NOMO-1 treated with dmso at 0.1 percent for 144 hours (cell line): ENCODE data around the gene SH3GL1.
A peak's percentile ranks its signal among the peaks of the same experiment; 100 is the strongest.

Experiments used
- DNase-seq: peaks from one replicate; lab custom pipeline; 2025; ENCODE audit not compliant: unreplicated experiment; lab: John Stamatoyannopoulos, UW

The SH3GL1 gene

GRCh38 chr19:4376671-4376990, 23.7 kb downstream of the SH3GL1 start:
- DNase-seq, result no peak

DNA sequence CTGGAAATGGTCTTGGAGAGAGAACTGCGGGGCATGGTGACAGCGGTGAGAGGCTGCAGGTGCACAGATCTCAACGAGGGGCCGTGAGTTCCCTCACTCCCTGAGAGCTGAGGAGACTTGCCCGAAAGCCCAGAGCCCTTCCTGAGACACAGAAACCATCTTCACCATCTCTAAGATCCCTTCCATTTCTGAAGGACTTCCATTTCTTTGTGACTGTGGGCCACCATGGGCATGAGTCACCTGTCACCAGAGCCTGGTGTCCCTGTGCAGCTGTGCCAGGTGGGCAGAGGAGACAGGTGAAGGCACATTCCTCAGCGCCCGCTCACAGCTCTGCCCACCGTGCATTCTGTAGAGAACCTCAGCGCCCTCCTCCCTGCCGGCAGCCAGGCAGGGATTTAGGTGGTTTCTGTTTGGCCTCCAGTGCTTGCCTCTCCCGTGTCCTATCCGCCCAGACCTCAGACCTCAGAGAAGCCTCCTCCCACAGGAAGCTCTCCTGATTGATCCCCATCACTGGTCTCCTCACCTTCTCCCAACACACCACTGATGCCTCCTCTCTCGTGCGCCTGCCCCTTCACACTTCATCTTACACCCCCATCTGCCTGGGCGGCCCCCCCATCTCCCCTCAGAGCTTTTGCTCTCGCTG, 24.2 kb downstream of the SH3GL1 start:
- no peak for DNase-seq

DNA sequence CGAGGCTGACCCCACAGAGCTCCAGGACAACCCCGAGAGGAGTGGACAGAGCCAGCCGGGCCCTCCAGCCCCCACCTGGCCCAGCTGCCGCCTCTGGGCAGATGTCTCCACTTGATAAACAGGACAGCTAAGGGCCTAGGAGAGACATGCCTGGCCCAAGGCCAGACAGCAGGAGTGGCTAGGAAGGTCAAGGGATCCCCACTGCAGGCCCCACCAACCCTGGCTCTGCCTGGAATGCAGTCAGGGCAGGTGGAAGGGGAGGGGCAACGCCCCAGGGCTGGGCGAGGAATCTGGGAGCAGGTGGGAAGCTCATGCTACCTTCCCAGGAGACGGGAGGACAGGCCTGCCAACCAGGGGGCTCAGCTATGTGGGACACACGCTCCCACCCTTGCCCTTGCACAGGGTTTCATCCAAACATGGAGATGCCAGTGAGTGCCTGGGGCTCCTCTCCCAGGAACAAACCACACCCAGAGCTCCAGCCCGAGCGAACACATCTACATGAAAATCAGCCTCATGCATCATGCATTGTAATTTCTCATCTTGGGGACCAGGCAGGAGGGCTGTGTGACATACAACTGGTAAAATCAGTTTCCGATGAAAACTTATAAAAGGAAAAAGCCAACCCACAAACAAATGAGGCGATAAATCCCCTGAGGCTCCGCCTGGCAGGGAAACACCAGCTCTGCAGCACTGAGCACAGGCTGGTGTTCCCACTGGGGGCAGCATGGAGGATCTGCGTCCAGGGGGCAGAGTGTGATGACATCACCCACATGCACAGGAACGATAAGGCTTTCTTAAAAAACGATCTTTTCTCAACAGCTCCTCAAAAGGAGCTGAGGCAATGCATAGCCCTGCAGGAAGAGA, 25.0 kb downstream of the SH3GL1 start:
- peak; percentile 54 for DNase-seq

DNA sequence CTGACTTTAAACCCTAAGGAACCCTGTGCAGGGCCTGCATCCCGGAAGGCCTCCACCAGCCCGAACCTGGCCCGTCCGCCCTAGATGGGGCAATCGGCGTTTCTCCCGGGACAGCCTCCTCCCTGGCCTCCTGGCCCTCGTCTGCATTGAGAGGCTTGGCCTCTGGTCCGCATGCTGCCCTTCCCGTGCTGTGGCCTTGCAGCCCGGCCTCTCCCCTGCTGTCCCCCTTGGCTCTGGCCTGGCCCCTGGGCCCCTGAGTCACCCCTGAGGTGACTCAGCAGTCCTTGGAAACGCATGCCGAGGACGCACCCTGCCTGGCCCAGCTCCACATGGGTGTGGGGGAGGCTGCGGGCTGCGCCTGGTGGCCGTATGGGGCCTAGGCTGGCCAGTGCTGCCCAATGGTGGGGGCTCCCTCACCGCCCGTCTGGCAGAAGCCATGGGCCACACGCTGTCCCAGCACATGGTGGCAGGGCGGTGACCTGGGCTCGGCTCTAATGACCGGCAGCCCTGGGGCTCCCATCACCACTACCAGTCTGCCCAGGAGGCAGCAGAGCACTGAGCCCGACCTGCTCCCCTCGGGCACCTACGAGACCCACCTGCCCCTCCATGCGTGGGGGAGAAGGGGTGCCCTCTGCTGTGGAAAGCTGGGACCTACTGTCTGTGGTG, 25.7 kb downstream of the SH3GL1 start:
- no peak for DNase-seq

DNA sequence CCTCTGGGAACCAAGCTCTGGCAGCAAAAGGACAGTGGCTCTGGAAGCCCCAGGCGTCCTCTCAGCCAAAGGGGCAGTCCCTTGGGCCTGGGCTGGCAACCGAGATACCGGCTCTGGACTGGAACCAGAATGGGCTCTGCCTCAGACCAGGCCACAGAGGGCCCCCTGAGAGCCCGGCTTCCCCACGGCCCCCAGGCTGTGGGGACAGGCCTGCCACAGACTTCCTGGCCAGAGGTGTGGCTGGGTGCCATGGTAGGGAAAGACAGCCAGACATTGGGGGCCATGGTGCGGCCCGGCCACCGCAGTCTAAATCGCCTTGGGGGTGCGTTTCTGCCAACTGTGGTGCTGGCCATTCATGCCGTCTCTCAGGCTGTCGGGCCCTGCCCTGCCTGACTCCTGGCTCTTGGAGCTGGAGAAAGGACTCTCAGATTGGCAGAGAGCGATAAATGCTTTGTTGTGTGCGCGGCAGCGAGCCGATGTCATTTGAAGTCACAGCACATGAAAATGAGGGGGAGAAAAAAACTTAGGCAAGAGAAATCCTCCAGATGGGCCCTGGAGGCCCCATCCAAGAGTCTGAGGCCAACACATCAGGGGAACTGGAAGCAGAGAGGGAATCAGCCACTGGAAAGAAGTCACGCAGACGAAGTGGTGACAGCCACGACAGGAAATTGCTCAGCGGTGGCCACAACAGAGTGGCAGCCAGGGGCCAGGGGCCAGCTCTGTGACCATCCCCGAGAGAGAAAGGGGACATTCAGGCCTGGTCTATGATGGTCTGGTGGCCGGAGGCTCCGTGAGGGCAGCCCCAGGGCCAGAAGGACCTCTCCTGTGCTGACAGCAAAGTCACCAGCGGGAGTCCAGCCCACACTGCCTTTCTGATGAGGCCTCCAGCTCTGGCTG, 26.5 kb downstream of the SH3GL1 start:
- no peak for DNase-seq

- no peak for DNase-seq
Measured at GRCh38 chr19:4373013-4373367, 27.4 kb downstream of the SH3GL1 start.

DNA sequence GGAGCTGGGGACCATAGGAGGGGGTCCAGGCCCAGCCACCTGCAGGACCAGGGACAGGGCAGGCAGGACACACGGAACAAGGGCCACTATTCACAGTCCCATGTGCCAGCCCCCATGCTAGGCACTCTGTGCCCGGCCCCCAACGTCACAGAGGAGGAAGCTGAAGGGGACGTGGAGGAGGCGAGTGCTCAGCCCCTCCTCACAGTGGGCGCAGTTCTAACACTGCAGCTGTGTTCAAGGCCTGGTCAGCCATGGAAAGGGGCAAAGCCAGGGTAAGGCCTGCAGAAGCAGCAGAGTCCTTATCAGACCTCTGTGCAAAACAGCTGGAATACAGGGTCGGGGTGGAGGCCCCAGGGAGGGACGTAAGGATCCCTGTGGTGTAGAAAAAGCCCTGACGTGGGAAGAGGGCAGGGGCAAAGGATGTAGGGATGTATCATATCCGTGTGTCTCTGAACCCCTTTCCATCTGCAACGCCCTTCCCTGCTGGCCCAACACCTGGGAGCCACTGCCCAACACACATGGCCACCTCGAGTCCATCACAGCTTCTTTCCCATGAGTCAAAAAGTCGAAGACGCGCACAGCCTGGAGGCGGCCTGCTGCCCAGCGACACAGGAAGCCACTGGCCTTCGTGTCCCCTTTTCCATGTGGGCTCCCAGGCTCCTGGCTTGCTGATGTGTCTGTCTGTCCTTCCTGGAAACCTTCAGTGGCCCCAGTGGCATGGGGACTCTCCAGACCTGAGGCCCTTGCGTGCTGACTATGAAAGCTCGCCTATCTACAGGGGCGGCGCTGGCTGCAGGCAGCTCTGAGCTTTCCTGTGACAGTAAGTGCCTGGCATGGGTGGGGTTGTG, 28.0 kb downstream of the SH3GL1 start:
- DNase-seq, result no peak

GRCh38 chr19:4371247-4372164, 28.8 kb downstream of the SH3GL1 start:
- DNase-seq, result no peak

GRCh38 chr19:4370418-4371041, 29.8 kb downstream of the SH3GL1 start:
- no peak for DNase-seq

DNA sequence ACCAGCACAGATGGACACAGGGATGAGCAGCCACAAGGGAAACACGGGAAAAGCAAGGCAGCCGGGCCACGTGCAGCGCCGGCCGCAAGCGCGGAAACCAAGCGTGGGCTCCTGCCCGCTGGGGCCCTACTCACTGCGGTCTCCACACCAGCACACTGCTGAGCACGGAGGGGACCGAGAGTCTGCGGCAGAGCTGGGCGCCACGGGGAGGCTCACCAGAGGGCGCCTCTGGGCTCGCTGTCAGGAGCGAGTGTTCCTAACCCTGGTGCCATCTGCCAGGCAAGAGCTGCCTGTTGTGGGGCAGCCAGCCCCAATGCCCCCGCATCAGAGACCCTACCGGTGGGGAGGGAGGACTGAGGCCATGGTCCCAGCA, 30.5 kb downstream of the SH3GL1 start:
- peak; percentile 51 for DNase-seq

- DNase-seq, result peak; percentile 68
Measured at GRCh38 chr19:4369109-4369887, 31.0 kb downstream of the SH3GL1 start.

DNA sequence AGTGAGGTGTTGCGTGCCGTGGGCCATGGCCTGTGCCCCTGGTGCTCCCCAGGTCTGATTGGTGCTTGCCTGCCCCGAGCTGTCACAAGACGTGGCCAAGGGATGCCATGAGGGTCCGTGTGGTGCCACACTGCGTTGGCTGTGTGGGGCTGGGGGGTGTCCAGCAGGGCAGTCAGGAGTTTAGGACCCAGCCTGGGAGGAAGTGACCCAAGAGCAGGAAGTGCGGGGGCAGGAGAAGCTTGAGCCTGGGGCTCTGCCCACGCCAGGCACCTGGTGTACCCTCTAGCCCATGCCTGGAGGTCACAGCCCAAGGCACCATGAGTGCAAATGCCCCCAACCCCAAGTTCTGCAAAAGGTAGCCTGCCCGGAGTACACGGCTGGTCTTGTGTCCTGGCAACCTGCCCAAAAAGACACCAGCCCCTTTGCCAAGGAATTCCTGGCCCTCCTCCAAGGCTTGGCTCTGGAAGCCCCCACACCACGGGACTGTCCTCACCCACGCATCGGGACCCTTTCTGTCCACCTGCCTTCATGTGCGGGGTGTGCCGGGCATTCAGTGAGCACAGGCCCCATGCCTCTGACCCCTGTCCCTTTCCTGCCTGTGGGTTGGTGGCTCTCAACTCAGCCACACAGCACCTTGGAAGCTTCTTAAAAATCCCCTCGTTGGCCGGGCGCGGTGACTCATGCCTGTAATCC, 32.1 kb downstream of the SH3GL1 start:
- no peak for DNase-seq

GRCh38 chr19:4367781-4368127, 32.6 kb downstream of the SH3GL1 start:
- no peak for DNase-seq

DNA sequence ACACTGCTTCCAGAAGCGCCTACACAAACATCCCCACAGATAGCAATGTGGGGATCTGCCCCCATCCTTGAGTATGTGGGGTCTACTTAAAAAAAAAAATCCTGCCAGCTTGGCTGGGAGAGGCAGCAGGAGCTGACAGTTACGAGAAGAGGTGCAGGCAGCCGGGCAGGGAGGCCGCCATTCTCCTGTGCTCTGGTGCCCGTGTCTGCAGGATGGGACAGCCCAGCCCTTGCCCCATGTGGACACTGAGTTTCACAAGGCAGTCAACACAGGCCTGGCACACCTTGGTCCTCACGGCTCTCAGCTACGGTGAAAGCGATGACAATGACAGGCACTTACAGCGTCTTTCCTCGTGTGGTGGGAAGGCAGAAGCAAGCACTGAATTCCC, 33.0 kb downstream of the SH3GL1 start:
- no peak for DNase-seq

DNA sequence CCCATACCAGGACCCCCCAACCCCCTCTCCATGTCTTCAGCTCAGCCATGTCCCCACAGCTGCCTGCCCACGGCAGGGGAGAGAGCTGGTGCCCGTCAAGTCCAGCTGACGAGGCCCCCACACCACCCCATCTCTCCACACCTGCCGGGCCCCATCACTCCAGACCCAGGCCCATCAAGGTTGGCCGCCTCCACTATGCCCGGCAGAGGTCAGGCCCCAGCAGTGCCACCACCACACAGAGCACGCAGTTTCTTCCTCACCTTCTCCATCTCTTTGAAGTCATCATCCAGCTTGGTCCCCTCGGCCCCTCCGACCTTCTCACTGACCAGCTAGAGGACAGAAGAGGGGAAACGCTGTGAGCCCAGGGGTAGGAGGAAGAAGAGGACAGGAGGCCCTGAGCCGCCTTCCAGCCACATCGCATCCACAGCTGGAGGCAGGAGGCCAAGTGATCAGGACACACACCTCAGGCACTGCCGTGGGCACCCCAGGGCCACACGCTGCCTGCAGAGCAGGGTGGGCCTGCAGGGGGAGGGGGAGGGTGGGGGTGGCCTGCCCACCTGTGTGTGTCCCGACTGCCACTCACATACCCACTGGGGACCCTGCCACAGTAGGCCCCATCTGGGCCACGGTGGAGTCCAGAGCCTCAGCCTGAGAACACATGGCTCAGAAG, 33.5 kb downstream of the SH3GL1 start:
- DNase-seq, result no peak

DNA sequence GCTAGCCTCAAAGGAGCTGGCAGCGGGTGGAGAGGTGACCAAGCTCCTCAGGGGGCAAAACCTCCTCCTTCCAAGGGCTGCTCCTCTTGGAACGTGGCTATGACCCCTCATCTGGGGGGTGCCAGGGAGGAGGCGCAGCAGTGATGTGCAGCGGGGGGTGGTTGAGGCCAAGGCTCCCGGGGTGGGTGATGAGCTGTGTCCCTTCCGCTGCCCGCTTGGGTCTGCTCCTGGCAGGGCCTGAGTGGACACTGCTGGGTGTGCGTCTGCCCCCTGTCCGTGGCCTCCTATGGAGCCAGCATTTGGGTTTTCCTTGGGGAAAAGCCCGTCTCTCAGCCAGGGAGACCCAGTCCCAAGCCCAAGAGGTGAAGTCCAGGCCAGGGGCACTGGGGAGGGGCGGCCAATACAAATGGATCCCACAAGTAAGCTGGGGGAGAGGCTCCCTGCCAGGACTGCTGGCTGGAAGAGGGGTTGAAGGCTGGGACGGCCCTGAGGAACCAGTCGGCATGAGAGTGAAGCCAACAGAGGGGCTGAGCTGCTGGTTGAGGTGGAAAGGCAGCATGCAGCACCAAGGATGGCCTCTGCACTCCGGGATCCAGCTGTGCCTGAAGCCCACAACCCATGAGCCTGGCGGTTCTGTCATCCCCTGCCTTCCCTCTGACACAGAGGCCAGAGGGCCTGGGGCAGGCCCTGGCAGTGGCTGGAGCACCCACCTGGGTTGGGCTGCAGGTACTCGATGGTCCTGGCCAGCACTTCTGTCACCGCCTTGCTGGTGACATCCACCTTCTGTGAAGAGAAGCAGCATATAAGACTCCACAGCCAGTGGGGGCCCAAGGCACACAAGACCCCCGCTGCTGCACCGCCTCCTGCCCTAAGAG, 34.3 kb downstream of the SH3GL1 start:
- DNase-seq, result no peak
